ENCODE data around the gene TEF. TPM values are rescaled to one million over a fixed set of nuclear protein-coding genes. Genes with fewer than 3 reads are reported as not detected.
A peak's percentile ranks its signal among the peaks of the same experiment; 100 is the strongest.

The TEF gene, protein sequence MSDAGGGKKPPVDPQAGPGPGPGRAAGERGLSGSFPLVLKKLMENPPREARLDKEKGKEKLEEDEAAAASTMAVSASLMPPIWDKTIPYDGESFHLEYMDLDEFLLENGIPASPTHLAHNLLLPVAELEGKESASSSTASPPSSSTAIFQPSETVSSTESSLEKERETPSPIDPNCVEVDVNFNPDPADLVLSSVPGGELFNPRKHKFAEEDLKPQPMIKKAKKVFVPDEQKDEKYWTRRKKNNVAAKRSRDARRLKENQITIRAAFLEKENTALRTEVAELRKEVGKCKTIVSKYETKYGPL
- 6.7 and 7.3 TPM in 2 replicates for polyA plus RNA-seq (2014; cell fraction: cytosol; rRNA removed)
- polyA plus RNA-seq (2014; cell fraction: nucleus; rRNA removed): 6.1 and 8.3 TPM in 2 replicates

DNA sequence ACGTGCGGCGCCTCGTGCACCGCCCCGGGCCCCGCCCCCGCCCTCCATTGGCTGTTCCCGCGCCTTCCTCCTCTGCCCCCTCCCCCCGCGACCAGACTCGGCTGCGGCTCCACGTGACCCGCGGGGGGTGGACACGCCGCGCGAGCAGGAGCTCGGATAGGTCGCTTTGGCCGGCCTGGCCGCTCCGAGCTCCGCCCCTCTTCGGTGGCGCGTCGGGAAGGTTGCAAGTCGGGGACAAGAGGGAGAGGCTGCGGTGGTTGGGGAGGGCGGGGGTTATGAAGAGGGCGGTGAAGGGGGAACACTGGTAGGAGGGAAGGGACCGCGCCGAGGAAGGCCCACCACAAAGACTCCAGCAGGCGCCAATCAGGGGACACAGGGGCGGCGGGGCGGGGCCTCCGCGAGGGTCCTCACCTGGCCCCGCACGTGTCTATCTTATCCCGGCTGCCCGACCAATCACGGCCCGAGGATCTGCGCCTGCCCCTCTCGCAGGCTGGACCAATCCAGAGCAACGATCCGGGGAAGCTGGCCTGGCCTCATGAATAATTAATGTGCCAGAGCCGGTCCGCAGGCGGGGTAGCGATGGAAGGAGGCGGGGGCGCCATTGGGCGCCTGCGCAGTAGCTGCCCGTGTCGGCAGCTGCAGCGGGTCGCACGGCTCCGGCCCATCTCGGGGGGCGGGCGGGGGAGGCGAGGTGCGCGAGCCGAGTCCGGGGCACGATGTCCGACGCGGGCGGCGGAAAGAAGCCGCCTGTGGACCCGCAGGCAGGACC lies at the start of gene TEF:
TEF (plus strand) TSS at position 614 of the 769 bp plus-strand sequence; CDS start at position 717, 103 bp downstream.
- DNase-seq (ENCODE audit: low spot score): peak; percentile 99

DNA sequence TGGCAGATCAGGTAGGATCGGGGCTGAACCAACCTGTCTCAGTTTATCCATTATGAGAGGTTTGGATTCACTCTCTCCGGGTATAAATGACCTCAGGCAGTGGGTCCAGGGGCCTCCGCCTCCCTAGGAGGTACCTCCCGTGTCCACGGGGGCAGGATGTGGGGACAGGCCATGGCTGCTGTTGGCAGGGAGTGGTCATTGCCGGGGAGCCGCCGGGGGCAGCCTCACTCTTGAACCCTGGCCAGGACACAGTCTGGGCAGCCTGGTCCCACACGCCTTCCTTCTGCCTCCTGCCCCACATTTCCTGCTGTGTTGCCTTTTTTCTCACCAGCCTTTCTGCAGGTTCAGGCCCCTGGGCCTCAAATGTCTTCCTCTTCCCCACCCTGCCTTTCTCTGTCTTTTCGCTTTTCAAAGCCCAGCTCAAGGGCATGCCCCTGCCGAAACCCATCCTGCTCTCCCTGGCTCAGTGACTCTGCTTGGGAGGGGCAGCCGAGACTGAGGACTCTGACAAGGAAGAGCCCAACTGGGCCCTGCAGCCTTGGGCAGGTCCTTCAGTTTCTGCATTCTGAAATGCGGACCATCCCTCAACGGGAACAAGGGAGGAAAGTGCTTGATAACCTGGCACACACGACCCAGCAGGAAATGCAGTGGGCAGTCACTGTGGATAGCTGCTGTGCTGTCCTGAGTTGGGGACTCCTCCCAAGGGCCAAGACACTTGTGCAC lies 49.4 kb upstream of the TEF start:
- no peak for DNase-seq (ENCODE audit: low spot score)

DNA sequence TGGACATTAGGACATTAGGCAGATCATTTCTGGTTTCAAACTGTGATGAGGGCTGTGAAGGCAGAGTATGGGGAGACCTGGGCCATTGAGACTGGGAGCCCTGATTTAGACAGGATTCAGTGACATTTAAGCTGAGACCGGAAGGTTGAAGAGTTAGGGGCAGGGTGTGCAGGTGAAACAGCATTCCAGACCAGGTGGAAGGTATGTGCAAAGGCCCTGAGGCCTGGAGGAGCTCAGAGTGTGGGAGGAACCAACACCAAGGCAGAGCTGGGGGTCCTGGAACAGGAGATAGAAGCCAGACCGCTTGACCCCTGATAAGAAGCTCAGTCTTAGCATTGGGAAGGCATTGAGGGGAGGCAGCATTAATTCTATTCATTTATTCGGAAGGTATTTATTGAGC lies 47.9 kb upstream of the TEF start:
- DNase-seq (ENCODE audit: low spot score): no peak

DNA sequence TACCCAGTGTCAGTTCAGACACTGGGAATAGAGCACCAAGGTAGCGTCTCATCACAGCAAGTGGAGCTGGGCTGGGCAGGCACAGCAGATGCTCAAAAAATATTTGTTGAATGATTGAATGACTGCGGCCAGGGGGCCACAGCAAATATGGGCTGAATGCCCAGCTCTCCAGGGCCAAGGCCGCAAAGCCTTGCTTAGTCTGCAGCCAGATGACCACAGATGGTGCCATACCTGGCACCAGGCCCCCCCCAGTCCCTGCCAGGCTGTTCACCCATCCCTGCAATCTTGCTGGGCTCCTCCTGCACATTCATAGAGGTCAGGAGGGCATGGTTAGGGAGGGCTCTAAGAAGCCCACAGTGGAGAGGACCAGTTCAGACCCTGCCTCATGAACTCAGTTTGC lies 47.5 kb upstream of the TEF start:
- DNase-seq (ENCODE audit: low spot score): no peak

DNA sequence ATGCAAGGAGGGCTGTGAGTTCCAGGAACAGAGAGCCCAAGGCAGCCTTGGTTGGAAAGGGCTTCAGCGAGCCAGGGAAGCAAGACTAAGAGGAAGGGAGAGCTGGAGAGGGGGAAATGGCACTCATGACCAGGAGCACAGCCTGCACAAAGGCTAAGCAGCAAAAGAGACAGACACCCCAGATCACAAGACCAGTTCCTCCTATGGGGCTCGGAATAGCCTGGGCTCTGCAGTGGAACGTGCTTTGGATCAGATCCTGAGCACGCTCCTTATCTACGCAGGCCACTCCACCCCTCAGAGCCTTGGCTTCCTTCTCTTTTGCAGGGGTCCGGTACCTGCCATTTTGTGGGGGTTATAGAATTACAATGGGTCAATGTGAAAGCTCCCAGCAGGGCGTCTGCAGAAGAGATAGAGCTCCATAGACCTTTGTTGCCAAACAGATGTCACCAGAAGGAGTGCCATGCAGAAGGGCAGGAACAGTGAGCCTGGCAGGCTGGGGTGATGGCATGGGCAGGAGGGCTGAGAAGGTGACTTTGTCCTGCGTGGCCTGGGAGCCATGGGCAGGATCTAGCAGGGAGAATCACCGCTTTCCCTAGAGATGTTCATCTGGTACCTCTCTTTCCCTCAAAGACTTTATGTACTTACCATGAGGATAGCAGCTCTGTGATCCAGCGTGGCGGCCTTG lies 46.6 kb upstream of the TEF start:
- no peak for DNase-seq (ENCODE audit: low spot score)

DNA sequence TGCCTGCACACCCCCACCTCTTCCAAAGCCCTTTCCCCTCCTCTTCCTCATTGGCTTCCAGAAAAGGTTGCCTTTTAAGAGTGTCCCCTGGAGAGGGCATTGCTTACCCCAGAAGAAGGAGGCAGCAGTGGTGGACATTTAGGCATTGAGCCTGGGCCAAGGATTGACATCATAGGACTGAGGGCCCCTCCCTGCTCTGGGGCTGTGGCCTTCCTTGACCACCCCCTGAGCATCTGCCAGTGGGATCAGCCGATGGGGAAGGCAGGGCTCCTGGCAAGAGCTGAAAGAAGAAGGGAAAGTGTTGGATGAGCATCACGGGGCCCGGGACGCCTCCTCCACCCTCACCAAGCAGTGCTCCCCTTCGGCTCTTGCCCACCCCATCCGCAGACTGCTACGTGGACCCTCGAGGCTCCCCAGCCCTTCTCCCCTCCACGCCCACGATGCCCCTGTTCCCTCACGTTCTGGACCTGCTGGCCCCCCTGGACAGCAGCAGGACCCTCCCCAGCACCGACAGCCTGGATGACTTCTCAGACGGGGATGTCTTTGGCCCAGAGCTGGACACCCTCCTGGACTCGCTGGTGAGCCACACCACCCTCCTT lies 43.0 kb upstream of the TEF start:
- DNase-seq (ENCODE audit: low spot score): no peak

DNA sequence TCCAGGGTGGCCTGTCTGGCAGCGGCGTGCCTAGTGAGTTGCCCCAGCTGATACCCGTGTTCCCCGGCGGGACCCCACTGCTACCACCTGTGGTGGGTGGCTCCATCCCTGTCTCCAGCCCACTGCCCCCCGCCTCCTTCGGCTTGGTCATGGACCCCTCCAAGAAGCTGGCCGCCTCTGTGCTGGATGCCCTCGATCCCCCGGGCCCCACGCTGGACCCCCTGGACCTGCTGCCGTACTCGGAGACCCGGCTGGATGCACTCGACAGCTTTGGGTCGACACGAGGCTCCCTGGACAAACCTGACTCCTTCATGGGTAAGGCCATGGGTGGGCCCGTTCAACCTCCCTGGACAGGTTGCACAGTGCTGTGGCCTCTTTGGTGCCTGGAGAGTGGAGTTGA lies 41.9 kb upstream of the TEF start:
- no peak for DNase-seq (ENCODE audit: low spot score)

DNA sequence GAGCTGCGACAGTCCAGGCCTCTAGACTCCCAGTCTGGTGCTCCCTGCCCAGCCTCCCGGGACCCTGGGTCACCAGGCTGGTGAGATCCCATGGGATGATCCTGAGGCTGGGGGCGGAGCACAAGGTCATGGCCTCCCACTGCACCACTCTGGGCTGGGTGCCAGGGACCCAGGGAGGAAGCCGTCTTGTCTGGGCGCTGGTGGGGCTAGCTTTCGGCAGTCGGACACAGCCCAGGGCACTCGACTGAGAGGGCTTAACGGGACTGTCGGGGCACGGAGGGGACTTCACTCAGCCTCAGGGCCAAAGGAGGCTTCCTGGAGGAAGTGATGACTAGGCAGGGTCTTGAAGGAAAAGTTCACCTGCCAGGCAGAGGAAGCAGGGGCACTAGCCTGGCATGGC lies 41.4 kb upstream of the TEF start:
- no peak for DNase-seq (ENCODE audit: low spot score)

DNA sequence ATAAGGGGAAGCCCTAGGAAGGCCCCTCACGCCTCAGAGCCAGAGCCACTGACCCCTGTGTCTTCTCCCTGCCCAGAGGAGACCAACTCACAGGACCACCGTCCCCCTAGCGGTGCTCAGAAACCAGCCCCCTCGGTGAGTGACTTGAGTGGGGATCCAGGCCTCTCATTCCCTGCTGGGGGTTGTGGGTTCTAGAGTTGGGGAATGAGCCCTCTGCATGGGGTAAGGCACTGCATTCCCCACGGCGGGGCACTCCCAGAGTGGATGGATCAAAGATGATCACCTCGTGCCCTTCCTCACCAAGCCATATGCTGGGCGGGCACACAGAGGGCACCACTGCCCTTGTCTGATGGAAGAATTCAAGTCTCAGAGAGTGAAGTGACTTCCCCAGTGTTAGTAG lies 40.7 kb upstream of the TEF start:
- DNase-seq (ENCODE audit: low spot score): no peak

DNA sequence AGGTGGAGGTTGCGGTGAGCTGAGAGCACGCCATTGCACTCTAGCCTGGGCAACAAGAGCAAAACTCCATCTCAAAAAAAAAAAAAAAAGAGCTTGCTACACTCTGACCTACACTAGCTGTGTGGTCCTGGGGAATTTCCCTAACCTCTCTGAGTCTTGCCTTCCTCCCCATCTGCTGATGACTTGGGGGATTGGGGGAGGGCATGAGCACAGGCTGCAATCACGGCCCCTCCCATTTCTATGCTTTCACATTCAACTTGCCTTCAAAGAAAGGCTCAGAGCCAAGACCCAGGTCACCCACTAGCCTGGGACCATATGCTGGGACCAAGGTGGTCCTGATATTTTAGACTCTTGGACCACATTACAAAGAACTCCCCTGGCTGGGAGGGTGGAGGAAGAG lies 39.8 kb upstream of the TEF start:
- no peak for DNase-seq (ENCODE audit: low spot score)

DNA sequence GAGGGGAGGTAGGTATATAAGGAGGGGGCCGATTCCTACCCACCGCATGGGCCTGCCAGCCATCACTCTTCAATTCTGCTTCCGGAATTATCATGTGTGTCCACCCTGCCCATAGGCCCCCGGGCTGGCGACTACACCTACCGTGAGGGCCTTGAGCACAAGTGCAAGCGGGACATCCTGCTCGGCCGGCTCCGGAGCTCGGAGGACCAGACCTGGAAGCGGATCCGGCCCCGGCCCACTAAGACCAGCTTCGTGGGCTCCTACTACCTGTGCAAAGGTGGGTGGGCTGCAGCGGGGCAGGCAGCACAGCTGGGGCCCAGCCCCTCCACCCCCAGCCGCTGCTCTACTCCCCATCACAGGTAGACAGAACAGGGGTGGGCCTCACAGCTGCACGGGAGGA lies 38.4 kb upstream of the TEF start:
- DNase-seq (ENCODE audit: low spot score): no peak

DNA sequence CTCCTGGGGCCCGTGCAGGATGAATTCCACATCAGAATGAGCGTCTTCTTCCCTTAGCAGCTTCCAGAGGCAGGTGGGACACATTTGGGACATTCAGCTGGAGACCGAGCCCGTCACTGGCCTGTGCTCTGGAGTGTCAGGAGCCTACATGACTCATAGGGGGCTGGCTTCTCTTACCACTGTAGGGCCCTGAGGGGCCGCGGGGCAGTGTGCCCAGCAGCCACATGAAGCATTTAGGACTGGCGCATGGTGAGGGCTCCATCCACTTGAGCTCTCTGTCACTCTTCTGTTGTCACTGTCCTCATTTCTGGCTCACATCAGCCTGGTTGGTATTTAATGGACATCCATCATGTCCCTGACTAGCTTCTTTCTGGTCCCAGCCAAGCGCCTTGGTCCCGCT lies 38.0 kb upstream of the TEF start:
- no peak for DNase-seq (ENCODE audit: low spot score)

DNA sequence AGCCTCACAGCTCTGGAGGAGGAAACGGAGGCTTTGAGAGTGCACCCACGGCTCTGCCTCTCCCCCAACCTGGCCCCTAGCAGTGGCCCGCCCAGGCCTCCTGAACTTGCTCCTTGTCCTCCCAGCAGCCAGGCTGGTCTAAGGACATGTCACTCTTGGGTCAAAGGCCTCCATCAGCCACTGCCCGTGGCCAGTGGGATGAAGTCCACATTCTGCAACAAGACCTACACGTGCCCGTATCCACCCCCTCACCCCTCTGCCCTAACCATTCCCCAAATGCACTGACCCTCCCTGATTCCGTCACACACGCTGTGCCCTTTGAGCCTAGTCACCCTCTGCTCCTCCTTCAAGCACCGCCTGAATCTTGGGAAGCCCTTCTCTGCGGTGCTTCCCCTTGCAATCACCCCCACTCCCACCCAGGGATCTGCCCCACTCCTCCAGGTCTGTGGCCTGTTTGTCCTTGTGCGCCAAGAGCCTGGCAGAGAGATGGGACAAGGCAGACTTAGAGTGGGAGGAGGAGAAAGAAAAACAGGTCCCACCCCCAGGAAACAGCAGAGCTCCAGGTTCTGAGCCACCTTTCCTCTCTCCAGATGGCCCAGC lies 37.5 kb upstream of the TEF start:
- no peak for DNase-seq (ENCODE audit: low spot score)

DNA sequence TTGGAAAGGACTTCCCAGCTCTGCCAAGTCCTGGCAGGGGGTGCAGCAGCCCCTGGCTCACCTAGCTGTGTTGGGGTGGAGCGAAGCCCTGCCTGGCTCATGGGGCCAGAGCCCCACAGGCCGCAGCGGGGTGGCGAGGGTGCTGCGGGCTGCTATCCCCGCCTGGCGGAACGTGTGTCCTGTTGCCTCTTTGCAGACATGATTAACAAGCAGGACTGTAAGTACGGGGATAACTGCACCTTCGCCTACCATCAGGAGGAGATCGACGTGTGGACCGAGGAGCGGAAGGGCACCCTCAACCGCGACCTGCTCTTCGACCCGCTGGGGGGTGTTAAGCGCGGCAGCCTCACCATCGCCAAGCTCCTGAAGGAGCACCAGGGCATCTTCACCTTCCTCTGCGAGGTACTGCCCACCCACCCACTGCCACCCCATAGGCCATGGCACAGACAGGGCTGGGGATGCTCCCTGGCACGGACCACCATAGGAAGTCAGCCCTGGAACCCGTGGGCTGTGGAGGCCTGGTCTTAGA lies 35.9 kb upstream of the TEF start:
- DNase-seq (ENCODE audit: low spot score): no peak

DNA sequence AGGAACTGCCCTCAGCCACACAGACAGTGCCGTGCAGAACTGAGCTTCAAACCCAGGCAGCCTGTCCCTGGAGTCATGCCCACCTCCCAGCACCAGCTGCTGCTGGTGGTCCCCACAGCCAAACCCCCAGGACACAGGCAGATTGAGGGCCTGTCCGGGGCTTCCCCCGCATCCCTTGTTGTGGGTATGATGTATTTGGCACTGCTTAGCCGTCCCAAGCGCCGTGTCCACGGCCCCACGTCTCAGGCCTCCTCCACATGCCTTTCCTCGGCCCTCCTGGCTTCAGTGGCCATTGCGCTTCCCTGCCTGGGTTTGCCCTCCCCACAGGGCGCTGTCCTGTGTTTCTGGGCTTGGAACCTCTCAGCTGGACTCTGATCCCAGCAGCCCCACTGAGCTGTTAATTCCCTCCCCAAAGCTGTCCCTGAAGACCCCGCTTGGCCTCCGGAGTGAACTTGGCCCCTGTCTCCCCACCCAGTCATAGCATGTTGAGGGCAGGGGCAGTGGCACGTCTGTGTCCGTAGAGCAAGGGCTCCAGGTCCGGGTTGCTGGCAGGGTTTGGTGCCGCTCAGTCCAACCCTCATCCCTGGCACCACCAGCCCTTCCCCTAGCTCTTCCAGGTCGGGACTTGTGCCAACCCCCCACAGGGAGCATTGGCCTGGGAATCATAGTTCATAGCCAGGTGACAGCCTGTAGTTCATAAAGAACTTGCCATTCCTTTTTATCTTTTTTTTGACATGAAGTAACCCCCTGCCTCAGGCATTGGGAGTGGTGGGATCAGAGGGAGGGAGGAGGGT lies 34.5 kb upstream of the TEF start:
- no peak for DNase-seq (ENCODE audit: low spot score)

DNA sequence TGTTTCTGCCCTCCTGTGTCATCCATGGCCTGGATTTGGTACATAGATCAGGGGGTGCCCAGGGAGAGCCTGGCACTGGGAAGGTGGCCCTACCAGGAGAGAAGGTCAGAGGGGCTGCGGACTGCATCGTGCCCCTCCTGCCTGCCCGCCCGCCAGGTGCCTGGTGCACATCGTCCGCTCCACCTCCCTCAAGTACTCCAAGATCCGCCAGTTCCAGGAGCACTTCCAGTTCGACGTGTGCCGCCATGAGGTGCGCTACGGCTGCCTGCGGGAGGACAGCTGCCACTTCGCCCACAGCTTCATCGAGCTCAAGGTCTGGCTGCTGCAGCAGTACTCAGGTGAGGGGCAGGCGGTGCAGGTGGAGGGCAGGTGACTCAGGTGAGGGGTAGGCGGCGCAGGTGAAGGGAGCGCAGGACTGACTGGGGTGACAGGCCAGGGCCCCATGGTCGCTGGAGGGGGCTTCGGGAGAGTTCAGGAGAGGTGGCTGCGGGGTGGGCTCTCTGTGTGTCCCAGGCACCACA lies 32.7 kb upstream of the TEF start:
- no peak for DNase-seq (ENCODE audit: low spot score)

DNA sequence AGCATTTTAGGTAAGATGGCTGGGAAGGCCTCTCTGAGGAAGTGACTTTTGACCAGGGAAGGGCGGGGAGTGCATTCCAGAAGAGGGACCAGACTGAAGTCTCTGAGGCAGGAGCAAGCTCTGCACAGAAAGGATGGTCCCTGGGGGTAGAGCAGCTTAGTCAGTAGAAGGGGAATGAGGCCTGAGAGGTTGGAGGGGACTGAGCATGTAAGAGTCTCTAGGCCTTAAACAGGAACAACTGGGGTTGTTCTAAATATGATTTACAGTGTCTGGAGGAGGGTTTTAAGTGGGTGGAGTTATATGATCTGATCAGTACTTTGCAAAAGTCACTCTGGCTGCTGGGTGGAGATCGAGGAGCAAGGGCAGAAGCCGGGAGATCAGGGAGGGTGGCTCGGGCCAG lies 31.7 kb upstream of the TEF start:
- no peak for DNase-seq (ENCODE audit: low spot score)

DNA sequence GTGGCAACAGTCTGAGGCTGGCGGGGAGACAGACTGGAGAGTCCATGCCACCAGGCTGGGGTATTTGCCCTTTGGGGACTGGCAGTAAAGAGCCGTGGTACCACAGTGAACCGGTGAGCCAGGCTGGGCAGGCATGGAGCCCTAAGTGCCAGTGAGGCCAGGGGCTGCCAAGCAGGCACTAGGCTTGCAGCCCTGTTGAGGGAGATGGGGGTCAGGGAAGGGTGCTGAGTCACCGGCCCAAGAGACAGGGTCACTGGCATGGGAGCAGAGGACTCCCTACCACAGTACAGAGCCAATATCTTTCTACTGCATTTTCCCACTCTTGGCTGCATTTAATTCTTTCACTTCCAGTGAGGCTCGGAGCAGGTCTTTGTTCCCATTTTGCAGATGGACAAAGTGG lies 30.7 kb upstream of the TEF start:
- no peak for DNase-seq (ENCODE audit: low spot score)

DNA sequence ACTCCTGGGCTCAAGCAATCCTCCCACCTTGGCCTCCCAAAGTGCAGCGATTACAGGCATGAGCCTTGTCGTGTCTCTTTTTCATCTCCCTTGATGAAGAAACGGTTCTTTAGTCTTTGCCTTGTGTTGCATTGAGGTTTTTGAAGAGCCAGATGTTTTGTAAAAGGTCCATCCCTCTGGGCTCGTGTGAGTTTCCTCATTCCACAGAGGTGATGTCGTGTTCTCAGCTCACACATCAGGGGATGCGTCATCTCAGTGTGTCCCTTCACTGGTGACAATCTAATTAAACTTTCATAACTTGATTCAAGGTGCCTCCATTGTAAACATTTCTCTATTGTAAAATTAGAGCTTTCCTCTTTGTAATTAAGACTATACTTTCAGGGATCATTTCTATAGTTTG lies 29.7 kb upstream of the TEF start:
- DNase-seq (ENCODE audit: low spot score): no peak
